ENCODE data around the gene SPAG6.

SPAG6 gene

GRCh38 chr10:22455068-22455857 is 110.0 kb downstream of the SPAG6 start:
- H3K4me3 ChIP-seq (replicated peaks; ENCODE audit: low read depth, low read length): no peak overlapping the region
- H3K27me3 ChIP-seq (replicated peaks; ENCODE audit: control insufficient read depth, insufficient read depth, low read length): no peaks in the 10 kb centered on the region
- H3K36me3 ChIP-seq (ENCODE audit: control insufficient read depth, insufficient read depth, low read length): no peaks in the 10 kb centered on the region
- no peak for TF ChIP-seq CTCF (IDR thresholded peaks at IDR 0.05; ENCODE audit: insufficient read depth, low read length, poor library complexity, severe bottlenecking)
- peak; percentile 56 for DNase-seq (ENCODE audit: extremely low read depth, insufficient read length)

- H3K36me3 ChIP-seq (ENCODE audit: control insufficient read depth, insufficient read depth, low read length): no peaks in the 10 kb centered on the region
- TF ChIP-seq CTCF (IDR thresholded peaks at IDR 0.05; ENCODE audit: insufficient read depth, low read length, poor library complexity, severe bottlenecking): no peak
- DNase-seq (ENCODE audit: extremely low read depth, insufficient read length): no peak
- no peak overlapping the region for H3K4me3 ChIP-seq (replicated peaks; ENCODE audit: low read depth, low read length)
- H3K27me3 ChIP-seq (replicated peaks; ENCODE audit: control insufficient read depth, insufficient read depth, low read length): no peaks in the 10 kb centered on the region
Observed at GRCh38 chr10:22456486-22456885, 111.2 kb downstream of the SPAG6 start.

- Histone ChIP-seq H3K36me3 (ENCODE audit: control insufficient read depth, insufficient read depth, low read length) (no peaks in the 10 kb centered on the region), H3K27me3 (replicated peaks; ENCODE audit: control insufficient read depth, insufficient read depth, low read length) (no peaks in the 10 kb centered on the region), H3K4me3 (replicated peaks; ENCODE audit: low read depth, low read length) (no peak overlapping the region)
- no peak for DNase-seq (ENCODE audit: extremely low read depth, insufficient read length)
- no peak for TF ChIP-seq CTCF (IDR thresholded peaks at IDR 0.05; ENCODE audit: insufficient read depth, low read length, poor library complexity, severe bottlenecking)
Observed at GRCh38 chr10:22458272-22459038, 113.2 kb downstream of the SPAG6 start.

- Histone ChIP-seq H3K36me3 (ENCODE audit: control insufficient read depth, insufficient read depth, low read length) (no peaks in the 10 kb centered on the region), H3K4me3 (replicated peaks; ENCODE audit: low read depth, low read length) (no peak overlapping the region), H3K27me3 (replicated peaks; ENCODE audit: control insufficient read depth, insufficient read depth, low read length) (no peaks in the 10 kb centered on the region)
- TF ChIP-seq CTCF (IDR thresholded peaks at IDR 0.05; ENCODE audit: insufficient read depth, low read length, poor library complexity, severe bottlenecking): no peak
- no peak for DNase-seq (ENCODE audit: extremely low read depth, insufficient read length)
Observed at GRCh38 chr10:22459496-22459895, 114.2 kb downstream of the SPAG6 start.

- H3K27me3 ChIP-seq (replicated peaks; ENCODE audit: control insufficient read depth, insufficient read depth, low read length): no peaks in the 10 kb centered on the region
- H3K36me3 ChIP-seq (ENCODE audit: control insufficient read depth, insufficient read depth, low read length): no peaks in the 10 kb centered on the region
- no peak for DNase-seq (ENCODE audit: extremely low read depth, insufficient read length)
- no peak for TF ChIP-seq CTCF (IDR thresholded peaks at IDR 0.05; ENCODE audit: insufficient read depth, low read length, poor library complexity, severe bottlenecking)
- H3K4me3 ChIP-seq (replicated peaks; ENCODE audit: low read depth, low read length): no peak overlapping the region
Observed at GRCh38 chr10:22460101-22460500, 114.8 kb downstream of the SPAG6 start.

Measured in GM06990 (cell line).